ENCODE measurements around the gene GAREM2. TPM values are rescaled to one million over a fixed set of nuclear protein-coding genes. Genes with fewer than 3 reads are reported as not detected.
A peak's percentile ranks its signal among the peaks of the same experiment; 100 is the strongest.

Gene GAREM2
- polyA plus RNA-seq, 4 donors = 6.2 to 9.0 (median 6.9) TPM

DNA sequence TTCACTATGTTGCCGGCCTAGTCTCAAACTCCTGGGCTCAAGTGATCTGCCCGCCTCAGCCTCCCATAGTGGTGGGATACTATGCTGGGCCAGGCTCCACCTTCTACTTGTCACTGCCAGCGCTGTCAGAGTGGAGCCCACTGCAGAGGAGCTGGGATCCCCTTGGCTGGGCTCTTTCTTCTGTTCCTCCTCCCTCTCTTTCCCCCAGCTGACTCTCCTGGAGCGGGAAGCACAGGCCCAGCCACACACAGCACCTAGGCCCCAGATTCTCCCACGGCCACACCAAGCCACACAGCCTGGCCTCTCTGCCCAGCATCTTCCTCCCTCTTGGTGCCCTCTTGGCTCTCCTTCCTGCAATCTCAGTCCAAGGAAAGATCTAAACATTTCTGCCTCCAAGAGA, 3.7 kb upstream of the GAREM2 start:
- no peak for DNase-seq (ENCODE audit: low read depth in 4 of 4, low spot score in 3 of 4)

DNA sequence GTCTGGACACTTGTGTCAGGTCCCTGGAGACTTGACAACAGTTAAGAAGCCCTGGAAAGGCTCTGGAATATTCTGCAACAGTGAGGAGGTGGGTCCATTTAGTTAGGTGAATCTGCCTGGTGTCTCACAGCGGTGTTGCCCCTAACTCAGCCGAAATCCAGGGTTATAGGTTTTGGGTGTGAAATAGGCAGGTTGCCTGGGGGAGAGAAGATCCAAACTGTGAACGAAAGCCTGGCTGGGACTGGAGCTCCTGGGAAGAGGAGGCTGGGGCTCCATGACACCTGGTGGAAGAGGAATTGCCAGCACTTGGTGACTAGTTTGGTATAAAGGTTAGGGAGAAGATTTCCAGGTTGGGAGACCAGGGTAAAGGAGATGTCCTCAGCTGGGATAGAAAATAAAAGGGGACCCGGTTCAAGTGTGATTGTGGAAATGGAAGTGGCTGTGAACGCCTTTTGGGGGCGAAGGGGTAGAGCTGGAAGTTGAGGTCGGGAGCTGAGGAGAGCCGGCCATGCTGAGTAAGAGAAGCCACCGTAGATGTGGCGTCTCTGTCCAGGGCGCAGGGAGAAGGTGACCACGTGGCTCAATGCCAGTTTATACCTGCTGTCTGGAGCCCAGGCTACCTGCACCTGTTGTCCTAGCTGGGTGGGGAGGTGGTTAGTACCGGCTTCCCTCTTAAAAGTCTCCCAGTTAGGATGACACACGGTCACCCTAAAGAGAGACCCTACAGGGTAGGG, 3.0 kb upstream of the GAREM2 start:
- no peak for DNase-seq (ENCODE audit: low read depth in 4 of 4, low spot score in 3 of 4)

DNA sequence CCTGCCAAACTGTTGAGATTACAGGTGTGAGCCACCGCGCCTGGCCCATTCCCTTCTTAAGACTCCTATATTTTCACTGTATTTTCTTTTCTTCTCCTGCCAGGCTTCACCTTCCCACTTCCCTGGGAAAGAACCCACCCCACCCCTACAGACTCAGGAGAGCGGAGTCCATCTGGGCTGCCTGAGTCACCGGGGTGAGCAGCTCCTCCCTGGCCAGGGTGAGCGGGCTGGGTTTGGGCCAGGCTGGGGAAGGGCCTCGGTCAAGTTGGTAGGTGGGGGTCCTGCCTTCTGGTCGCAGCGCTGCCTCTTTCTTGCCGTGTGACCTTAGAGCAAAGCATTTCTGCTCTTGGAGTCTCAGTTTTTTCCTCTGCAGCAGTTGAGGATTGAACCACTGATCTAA, 2.1 kb upstream of the GAREM2 start:
- DNase-seq (ENCODE audit: low read depth in 4 of 4, low spot score in 3 of 4) = no peak

DNA sequence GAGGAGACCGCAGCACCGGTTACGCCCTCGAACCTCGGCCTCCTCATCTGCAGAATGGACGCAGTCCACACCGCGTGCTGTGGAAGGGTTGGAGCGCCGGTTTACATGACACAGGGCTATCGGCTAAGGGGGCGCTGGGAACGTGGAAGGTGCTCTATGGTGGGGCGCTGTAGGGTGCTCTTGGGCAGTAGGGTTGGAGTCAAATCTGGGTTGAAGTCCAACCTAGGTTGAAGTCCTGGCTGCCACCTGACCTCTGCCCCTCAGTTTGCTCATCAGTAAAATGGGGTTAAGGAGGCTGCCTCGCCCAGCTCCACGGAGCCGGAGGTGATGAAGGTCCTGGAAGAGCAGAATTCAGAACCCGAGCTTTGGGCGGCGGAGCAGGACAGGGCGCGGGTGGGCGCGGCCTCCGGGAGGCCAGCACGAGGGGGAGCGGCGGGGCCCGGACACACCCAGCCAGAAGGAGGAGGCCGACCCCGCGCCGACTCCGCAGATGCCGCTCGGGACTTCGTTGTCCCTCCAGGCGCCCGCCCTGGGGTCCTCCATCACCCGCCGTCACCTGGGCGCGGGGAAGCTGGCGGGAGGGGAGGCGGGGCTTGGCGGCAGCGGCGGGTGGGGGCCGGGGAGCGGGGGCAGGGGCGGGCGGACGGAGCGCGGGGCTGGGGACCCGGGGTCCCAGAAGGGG, 558 bp upstream of the GAREM2 start:
- no peak for DNase-seq (ENCODE audit: low read depth in 4 of 4, low spot score in 3 of 4)

DNA sequence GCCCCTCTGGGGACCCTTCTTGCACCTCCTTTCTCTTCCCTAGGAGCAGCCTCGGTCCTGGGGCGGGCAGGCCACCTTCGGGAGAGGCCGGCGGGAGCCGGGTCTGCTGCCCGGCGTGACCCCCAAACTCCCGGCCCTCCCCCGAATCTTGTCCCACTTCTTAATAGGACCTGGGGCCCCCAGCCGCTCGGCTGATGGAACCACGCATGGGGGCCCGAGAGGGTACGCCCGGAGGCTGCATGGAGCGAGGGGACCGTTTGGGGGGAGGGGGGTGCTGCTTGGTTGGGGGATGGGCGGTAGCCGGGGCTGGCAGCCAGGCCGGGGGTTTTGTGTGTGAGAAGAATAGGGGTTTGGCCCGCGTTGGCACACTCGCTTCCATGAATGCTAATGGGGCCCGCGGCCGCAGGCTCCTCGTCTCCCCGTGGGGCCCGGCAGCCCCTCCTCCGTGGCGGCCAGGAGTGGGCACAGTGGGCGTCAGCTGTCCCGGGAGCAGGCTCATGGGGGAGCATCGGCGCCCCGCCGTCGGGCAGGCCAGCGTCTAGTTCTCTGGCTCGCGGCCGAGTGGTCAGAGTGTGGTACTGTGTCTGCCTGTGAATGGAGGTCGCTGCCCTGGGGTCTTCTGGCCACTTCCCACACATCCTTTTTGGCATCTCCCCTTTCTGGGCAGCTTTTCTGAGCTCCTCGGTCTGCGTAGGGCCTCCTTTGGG, 1.0 kb downstream of the GAREM2 start:
- no peak for DNase-seq (ENCODE audit: low read depth in 4 of 4, low spot score in 3 of 4)

DNA sequence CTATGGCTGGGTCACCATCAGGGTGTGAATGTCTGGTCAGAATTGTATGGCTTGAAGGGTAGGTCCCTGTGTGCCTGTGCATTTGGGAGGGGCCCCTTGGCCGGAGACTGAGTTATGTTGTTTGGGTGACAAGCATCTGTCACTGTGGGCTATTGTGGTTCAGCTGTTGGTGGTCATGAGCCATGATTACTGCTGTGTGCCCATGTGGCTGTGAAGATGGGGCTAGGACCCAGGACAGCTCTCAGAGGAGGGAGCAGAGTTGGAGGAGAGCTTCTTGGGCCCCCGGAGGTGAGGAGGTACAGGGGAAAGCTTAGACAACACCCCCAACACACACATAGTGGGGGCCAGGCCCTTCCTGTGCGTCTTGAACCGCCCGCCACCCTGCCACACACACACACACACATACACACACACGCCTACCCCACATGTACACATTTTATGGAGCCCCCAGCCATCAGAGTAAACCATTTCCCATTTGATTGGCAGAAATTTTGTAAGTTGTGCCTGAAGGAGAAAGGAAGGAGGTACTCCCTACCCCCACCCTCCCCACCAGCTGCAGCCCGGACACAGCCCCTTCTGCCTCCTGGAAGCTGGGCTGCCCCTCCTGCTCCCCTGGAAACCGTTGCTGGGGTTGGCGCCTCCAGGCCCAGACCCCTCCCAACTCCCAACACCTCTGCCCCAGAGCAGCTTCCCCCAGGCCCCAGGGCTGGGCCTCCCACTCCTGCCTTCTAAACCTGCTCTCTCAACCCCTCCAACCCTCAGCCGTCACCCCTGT, 2.0 kb downstream of the GAREM2 start:
- no peak for DNase-seq (ENCODE audit: low read depth in 4 of 4, low spot score in 3 of 4)

DNA sequence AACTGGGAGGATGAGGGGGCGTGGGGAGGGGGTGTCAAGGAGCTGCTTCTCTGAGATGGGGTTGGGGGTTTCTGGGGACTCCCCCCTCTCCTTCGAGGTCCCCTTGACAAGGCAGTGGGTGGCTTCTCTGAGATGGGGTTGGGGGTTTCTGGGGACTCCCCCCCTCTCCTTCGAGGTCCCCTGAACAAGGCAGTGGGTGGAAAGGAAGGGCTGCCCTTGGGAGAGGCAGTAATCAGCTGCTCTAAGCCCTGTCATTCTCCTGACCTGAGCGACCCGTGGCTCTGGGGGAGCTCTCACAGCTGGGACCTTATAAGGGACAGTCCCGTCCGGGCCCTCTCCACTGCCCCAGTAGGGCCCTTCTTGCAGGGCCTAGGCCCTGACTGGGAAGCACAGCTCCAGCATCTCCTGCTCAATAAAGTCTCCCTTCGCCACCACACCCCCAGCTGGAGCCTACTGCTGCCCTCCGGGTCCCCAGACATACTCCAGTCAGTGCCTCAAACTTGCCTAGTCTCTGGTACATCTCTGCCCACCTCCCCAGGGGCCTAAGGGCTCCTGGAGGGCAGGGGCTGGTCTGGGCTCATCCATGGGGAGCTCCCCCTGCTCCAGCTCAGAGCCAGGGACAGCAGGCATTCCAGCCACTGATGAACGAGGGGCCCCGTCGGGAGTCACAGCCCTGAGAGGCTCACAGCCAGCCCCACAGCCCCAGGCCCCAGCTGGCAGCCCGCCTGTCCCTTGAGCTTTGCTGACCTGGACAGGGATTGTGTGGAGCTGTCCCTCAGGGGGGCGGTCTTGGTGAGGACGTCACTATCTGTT, 2.8 kb downstream of the GAREM2 start:
- DNase-seq (ENCODE audit: low read depth in 4 of 4, low spot score in 3 of 4) = no peak

DNA sequence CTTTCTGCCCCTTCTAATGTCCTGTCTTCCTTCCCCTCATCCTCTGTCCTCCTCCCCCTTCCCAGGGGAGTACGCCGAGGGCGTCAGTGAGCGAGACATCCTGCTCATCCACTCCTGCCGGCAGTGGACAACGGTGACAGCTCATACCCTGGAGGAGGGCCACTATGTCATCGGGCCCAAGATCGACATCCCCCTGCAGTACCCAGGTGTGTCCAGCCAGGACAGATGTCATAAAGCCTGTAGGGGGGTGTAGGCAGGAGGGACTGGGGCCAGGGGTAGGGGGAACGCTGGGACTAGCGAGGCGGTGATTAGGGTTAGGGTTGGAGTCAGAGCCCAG, 3.4 kb downstream of the GAREM2 start:
- DNase-seq (ENCODE audit: low read depth in 4 of 4, low spot score in 3 of 4) = no peak

DNA sequence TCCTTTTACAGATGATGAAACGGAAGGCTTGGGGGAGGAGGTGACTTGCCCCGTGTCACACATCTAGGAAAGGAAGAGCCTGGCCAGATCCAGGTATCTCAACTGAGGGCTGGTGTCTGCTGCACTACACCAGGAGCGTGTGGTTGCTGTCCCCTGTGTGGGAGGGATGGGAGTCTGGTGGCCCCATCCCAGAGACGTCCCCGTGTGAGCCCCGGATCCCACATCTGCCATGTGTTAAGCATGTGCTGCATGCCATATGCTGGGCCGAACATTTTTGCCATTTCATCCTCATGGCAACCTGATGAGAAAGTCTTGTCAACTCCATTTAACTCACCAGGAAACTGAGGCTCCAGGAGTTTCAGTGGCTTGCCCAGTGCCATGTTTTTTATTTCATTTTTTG, 4.2 kb downstream of the GAREM2 start:
- no peak for DNase-seq (ENCODE audit: low read depth in 4 of 4, low spot score in 3 of 4)

DNA sequence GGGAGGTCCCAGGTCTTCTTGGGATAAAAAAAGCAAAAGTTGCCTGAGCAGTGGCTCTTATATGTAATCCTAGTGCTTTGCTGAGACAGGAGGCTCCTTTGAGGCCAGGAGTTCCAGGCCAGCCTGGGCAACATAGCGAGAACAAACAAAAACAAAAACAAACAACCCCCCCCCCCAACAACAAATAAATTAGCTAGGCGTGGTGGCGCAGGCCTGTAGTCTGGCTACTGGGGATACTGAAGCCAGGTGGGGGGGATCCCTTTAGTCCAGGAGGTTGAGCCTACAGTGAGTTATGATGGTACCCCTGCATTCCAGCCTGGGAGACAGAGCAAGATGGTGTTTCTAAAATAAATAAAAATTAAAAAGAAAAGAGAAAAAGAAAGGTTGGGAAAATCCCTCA, 5.4 kb downstream of the GAREM2 start:
- no peak for DNase-seq (ENCODE audit: low read depth in 4 of 4, low spot score in 3 of 4)

DNA sequence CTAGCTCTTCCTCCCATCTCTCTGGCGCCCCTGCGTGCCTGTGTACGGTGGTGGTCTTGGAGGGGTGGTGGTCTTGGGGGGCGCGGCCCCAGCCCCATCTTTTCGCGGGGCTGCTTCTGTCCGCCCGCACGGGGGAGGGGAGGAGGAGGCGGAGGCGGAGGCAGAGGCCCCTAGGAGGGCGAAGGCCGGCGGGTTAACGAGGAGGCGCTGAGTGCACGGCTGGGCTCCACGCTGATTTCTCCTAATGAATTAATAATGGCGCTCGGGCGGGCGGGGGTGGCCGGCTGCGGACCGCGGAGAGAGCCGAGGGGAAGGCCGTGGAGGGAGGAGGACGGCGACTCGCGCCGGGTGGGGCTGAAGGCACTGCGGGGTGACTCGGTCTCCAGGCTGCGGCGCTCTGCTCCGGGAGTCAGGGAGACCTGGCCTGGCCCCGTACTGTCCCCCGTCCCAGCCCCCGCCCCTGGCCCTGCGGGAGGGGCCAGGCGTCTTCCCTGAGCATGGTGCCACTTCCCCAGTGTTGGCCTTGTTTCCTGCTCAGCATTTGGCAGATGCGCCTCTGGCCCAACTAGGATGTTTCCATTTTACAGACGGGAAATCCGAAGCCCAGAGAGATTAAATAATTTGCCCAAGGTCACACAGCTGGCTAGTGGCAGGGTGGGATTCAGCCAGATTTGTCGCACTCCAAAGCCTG, 6.0 kb downstream of the GAREM2 start:
- no peak for DNase-seq (ENCODE audit: low read depth in 4 of 4, low spot score in 3 of 4)

DNA sequence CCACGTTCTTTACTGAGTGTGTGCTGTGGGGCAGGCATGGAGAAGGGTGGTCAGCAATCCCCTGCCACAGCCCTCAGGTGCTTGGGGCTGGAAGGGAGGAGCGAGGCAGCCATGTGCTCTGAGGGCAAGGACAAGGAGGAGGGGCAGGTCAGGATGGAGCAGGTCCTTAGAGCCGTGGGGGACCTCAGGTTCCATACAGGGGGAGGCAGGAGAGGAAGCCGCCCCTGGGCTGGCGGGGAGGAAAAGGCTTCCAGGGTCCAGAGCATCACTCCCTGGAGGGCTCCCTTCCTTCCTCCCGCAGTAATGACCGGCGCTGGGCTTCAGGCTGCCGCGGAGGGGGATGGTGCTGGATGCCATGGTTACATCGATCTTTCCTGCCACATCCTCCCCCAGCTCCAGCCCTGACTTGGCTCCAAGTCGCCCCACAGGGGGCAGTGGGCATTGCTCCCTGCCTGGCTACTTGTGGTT, 6.6 kb downstream of the GAREM2 start:
- no peak for DNase-seq (ENCODE audit: low read depth in 4 of 4, low spot score in 3 of 4)

DNA sequence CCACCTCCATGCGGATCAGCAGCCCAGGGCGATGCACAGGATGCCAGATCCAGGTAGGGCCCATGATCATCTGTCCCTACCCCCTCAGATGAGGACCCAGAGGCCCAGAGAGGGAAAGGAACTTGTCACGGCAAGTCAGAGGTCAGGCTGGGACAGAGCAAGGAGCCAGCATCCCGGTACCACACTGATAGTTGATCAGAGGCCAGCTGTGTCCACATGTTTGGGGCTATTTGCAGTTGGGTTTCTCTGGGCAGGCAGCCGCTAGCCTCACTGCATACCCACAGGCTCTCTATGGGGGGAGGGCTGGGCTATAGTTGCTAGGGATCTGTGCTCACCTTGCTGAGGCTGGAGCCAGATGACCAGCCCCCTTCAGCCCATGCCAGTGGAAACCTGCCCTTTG, 9.6 kb downstream of the GAREM2 start:
- no peak for DNase-seq (ENCODE audit: low read depth in 4 of 4, low spot score in 3 of 4)

DNA sequence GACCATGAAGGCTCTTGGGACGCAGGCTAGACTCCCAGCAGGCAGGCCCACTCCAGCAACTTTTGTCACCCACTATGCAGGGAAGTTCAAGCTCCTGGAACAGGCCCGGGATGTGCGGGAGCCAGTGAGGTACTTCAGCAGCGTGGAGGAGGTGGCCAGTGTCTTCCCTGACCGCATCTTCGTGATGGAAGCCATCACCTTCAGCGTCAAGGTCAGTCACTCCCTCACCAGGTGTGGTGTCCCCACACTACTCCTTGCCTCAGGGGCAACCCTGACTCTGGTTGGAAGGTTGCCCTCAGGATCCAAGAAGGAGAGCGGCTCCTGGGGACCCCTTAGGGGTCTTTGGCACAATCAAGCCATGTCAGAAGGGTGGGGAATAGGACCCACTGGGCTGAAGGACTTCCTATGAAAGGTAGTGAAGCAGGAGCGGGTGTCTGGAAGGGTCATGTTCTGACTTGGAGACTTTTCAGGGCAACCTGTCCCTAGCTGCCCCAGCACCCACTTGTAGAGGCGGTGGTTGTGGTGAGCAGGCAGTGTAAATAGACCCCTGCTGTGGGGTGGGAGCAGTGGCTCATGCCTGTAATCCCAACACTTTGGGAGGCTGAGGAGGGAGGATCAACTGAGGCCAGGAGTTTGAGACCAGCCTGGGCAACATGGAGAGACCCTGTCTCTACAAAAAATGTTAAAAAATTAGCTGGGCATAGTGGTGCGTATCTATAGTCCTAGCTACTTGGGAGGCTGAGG, 10.2 kb downstream of the GAREM2 start:
- no peak for DNase-seq (ENCODE audit: low read depth in 4 of 4, low spot score in 3 of 4)

DNA sequence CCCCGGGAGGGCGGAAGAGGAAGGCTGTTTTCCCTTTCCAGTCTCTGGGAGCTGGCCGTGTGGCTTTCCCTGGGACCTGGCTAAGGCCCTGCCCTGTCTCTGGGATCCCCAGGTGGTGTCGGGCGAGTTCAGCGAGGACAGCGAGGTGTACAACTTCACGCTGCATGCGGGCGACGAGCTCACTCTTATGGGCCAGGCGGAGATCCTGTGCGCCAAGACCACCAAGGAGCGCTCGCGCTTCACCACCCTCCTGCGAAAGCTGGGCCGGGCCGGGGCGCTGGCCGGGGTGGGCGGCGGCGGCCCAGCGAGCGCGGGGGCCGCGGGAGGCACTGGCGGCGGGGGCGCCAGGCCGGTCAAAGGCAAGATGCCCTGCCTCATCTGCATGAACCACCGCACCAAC, 11.2 kb downstream of the GAREM2 start:
- no peak for DNase-seq (ENCODE audit: low read depth in 4 of 4, low spot score in 3 of 4)

DNA sequence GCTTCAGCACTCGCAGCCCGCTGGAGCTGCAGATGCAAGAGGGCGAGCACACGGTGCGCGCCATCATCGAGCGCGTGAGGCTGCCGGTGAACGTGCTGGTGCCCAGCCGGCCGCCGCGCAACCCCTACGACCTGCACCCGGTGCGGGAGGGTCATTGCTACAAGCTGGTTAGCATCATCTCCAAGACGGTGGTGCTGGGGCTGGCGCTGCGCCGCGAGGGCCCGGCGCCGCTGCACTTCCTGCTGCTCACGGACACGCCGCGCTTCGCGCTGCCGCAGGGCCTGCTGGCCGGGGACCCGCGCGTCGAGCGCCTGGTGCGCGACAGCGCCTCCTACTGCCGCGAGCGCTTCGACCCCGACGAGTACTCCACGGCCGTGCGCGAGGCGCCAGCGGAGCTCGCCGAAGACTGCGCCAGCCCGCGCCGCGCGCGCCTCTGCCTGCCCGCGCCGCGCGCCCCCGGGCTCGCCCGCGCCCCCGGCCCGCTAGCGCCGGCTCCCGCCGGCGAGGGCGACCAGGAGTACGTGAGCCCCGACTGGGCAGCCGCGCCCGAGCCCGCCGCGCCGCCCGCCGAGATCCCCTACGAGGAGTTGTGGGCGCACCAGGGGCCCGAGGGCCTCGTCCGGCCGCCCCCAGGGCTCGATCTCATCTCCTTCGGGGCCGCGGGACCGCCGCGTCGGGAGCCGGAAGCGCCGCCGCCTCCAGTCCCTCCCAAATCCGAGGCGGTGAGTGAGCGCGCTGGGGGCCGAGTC, 11.8 kb downstream of the GAREM2 start:
- DNase-seq (ENCODE audit: low read depth in 4 of 4, low spot score in 3 of 4) = peak; percentile 76 to 85 (median 76)

DNA sequence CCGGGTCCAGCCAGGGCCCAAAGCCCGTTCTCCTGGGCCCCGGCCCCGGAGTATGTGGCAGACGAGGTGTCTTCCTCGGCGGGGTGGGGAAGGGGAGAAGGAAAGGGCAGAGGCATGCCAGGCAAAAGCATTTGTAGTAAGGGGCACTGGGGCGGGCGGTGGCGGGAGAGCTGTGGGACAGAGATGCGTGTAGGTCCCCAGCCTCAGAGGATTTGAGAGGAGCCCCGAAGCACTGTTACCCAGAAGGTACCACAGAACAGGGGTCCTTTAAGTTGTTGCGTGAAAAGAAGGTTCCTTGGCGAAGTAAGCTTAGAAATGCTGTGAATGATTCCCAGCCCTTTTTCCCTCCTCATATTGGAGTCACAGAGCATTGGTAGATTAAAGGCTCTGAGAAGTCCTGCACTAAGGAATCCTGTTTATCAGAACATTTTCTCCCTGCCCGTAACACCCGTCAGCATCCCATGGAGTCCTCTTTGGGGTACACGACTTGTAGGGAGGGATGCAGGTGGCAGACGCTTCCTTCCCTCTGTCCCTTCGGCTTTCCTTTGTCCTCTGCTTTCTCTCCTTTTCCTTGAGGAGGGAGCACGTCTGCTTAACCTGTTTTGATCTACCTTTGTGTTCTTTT, 12.5 kb downstream of the GAREM2 start:
- DNase-seq (ENCODE audit: low read depth in 4 of 4, low spot score in 3 of 4) = no peak
